Heart left ventricle (tissue), 16 donors: ENCODE measurements around the gene SSTR4. TPM values are rescaled to one million over a fixed set of nuclear protein-coding genes. Genes with fewer than 3 reads are reported as not detected.
A peak's percentile ranks its signal among the peaks of the same experiment; 100 is the strongest.

Experiments
- ATAC-seq, 4 donors: fragments of 200-7000 bp; cut with Tn5 transposase; one replicate each; pipeline ENCODE4 v1.9.1; 2020 to 2022; ENCODE audit warnings: moderate library complexity in 4 of 4, mild to moderate bottlenecking in 3 of 4, moderate number of reproducible peaks in 1 of 4
- DNase-seq, 5 donors: peaks; one replicate each; pipeline ENCODE4 v3.0.0-alpha.2; 2020
- H3K27ac ChIP-seq, 12 donors: fragments of 200-600 bp; sonication (generic) in 4 of 12; one replicate each; pipeline versions ENCODE4 v1.5.0 to v1.8.0; 2016 to 2022; ENCODE audit warnings: mild to moderate bottlenecking in 2 of 12
- H3K27me3 ChIP-seq, 9 donors: fragments of 200-600 bp; sonication (generic) in 2 of 9; one replicate each; pipeline versions ENCODE4 v1.5.1 to v1.8.0; 2016 to 2022; ENCODE audit warnings: mild to moderate bottlenecking in 3 of 9
- H3K36me3 ChIP-seq, 9 donors: fragments of 200-600 bp; sonication (generic) in 2 of 9; one replicate each; pipeline versions ENCODE4 v1.5.0 to v1.8.0; 2018 to 2022; ENCODE audit warnings: mild to moderate bottlenecking in 2 of 9
- H3K4me1 ChIP-seq, 12 donors: fragments of 200-600 bp; sonication (generic) in 4 of 12; one replicate each; pipeline versions ENCODE4 v1.5.0 to v1.8.0; 2016 to 2022; ENCODE audit warnings: mild to moderate bottlenecking in 3 of 12
- H3K4me3 ChIP-seq, 12 donors: fragments of 200-600 bp; sonication (generic) in 4 of 12; one replicate each; pipeline versions ENCODE4 v1.5.0 to v1.8.0; 2017 to 2022; ENCODE audit warnings: mild to moderate bottlenecking in 9 of 12, moderate library complexity in 4 of 12
- H3K9me3 ChIP-seq, 12 donors: fragments of 200-600 bp; sonication (generic) in 4 of 12; one replicate each; pipeline versions ENCODE4 v1.5.0 to v1.8.0; 2016 to 2022; ENCODE audit warnings: mild to moderate bottlenecking in 1 of 12
- CTCF ChIP-seq, 12 donors: fragments of 200-600 bp; sonication (generic) in 4 of 12; IDR thresholded peaks; one replicate each; pipeline versions ENCODE4 v1.5.0 to v1.8.0; 2018 to 2022; ENCODE audit warnings: antibody characterized with exemption in 12 of 12, mild to moderate bottlenecking in 5 of 12
- POLR2A ChIP-seq, 2 donors: fragments of 450-650 bp; IDR thresholded peaks; one replicate each; pipeline ENCODE4 v1.6.1; 2017; ENCODE audit warnings: antibody characterized with exemption in 2 of 2, mild to moderate bottlenecking in 2 of 2, moderate library complexity in 2 of 2
- WGBS, 4 donors: extraction: QIAGEN DNeasy Blood & Tissue Kit in 2 of 4; methylation state at CpG; one replicate each; pipeline versions ENCODE4 v1.1.5 to v1.1.7; 2013 to 2018; 5-methylcytosine and 5-hydroxymethylcytosine counted together
- intact Hi-C, 10 donors: fragments of 100-400 bp; cut with DNase I; formaldehyde crosslinking; loops; one replicate each; pipeline versions ENCODE4 v1.11.1 to v1.14.2; 2022
- polyA plus RNA-seq, 2 donors: library from polyadenylated mRNA; stranded (reverse); fragments of 200-250 nt; gene quantifications; one replicate each; pipeline ENCODE4 v1.2.3, GENCODE V29; 2013
- total RNA-seq, 9 donors: library from RNA; depleted of rRNA in 2 of 9; stranded (reverse); fragments of >200 nt in 2 of 9; fragmentation: NEBNext Ultra II Directional in 3 of 9; extraction: Animal tissue kit (Norgen Biotek cat#: 25700) in 3 of 9; gene quantifications; one replicate each; pipeline versions ENCODE4 v1.1.0 to v1.2.4, GENCODE V29; 2016 to 2023
- donor health status: ischemic (EF 13 %, LVEDD 7.1; RV severe dilation, severe dysfunction).
- donor health status: healthy with polysubstance abuse.
- donor health status: DM: no; HTN: yes; CAD: no.
- donor health status: DM: no; HTN: no; CAD: no.
- donor health status: ischemic (EF 25% LVEDD 6.9; RV normal size, moderate dysfunction).
- donor health status: ischemic (EF 25% LVEDD 5.7; RV mildly dilated, moderate dysfunction).
- donor health status: healthy.
- donor health status: DM: yes; HTN: yes; CAD: no.
- donor health status: ischemic (EF 35%, LVEDD 5.7; RV mildly dilated, moderate dysfunction).
- donor health status: nonischemic (EF 11% LVEDD 7.7; RV severe dilation, severe dysfunction).
- donor health status: DM: yes; HTN: yes; CAD: no.
- donor health status: PGD.
- donor health status: ischemic (EF 29% LVEDD 5.4; RV normal size, mild dysfunction).
- donor health status: nonischemic (EF 23%, LVEDD 6.1; RV moderate dilation, normal function).

The SSTR4 gene
- total and polyA plus RNA-seq, 11 donors: 0.28 TPM; not detected in 10

DNA sequence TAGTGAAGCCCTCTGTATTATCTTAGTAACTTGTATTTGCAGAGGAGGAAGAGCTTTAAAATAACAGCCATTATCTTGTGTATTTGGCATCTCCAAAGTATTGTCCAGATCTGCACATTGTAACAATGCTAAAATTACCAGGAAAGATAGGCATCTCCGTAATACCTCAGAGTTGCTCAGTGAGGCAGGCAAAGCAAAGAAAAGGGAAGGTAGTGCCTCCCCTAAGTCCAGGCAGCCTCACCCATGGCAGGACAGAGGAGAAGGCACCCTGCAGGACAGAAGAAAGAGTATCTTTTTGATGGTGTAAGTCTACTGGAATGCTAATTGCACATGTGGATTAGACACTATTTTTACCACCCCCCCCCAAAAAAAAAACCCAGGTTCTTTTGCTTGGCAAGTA lies 13.6 kb upstream of the SSTR4 start:
- no peak overlapping the region for H3K4me3 ChIP-seq
- H3K9me3 ChIP-seq: no peaks in the 10 kb centered on the region
- DNase-seq: no peak
- no peaks in the 10 kb centered on the region for H3K36me3 ChIP-seq
- no peaks in the 10 kb centered on the region for H3K27me3 ChIP-seq
- peak overlapping the region in 1 of 12 donors; percentile 40 for H3K27ac ChIP-seq
- peaks cover 0 to 11% (median 0%) of the 10 kb centered on the region in 12 donors for H3K4me1 ChIP-seq
- ATAC-seq: no peak
- 68 to 78% (median 69%) methylated on average over 1 of the region's 1 CpG for WGBS, 4 donors
- intact Hi-C loops: no loop called here
- TF ChIP-seq POLR2A (IDR thresholded peaks at IDR 0.05): no peak
- TF ChIP-seq CTCF (IDR thresholded peaks at IDR 0.05): peak in 1 of 12 donors; percentile 11

- intact Hi-C loops: no loop called here
- WGBS, 4 donors: 91 to 97% (median 94%) methylated on average over 5 of the region's 5 CpGs
- H3K36me3 ChIP-seq: no peaks in the 10 kb centered on the region
- DNase-seq: no peak
- no peak overlapping the region for H3K27ac ChIP-seq
- no peaks in the 10 kb centered on the region for H3K9me3 ChIP-seq
- peaks cover 0 to 11% (median 0%) of the 10 kb centered on the region in 12 donors for H3K4me1 ChIP-seq
- ATAC-seq: no peak
- no peaks in the 10 kb centered on the region for H3K27me3 ChIP-seq
- no peak for TF ChIP-seq CTCF (IDR thresholded peaks at IDR 0.05)
- no peak for TF ChIP-seq POLR2A (IDR thresholded peaks at IDR 0.05)
- H3K4me3 ChIP-seq: no peak overlapping the region
Measured at GRCh38 chr20:23021951-23022350, 13.2 kb upstream of the SSTR4 start.

DNA sequence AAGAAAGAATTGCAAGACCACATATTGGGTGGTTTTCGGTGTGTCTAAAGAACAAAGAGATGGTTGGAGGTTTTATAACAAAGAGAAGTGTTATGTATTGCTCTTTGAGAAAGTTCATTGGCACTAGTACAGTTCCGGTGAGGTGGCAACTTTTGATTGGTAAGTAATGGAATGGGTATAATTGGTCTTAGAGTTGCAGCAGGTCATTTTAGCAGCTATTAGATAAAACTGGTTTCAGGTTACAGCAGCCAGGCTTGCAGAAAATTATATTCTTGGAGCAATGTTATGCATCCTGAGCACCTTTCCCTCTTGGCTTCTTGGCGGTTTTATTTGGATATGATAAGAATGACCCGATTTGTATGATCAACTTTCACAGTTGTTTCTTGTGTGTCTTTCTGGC lies 12.3 kb upstream of the SSTR4 start:
- Histone ChIP-seq H3K4me1 (peaks cover 0 to 11% (median 0%) of the 10 kb centered on the region in 12 donors), H3K4me3 (no peak overlapping the region), H3K9me3 (no peaks in the 10 kb centered on the region), H3K27me3 (no peaks in the 10 kb centered on the region), H3K27ac (no peak overlapping the region), H3K36me3 (no peaks in the 10 kb centered on the region)
- TF ChIP-seq CTCF (IDR thresholded peaks at IDR 0.05) (no peak), POLR2A (IDR thresholded peaks at IDR 0.05) (no peak)
- intact Hi-C loops: no loop called here
- no peak for DNase-seq
- no peak for ATAC-seq
- WGBS, 4 donors: 77 to 86% (median 79%) methylated on average over 4 of the region's 4 CpGs

GRCh38 chr20:23023621-23024177 lies 11.4 kb upstream of the SSTR4 start:
- H3K4me1 ChIP-seq: peaks cover 0 to 15% (median 0%) of the 10 kb centered on the region in 12 donors
- TF ChIP-seq POLR2A (IDR thresholded peaks at IDR 0.05) (no peak), CTCF (IDR thresholded peaks at IDR 0.05) (no peak)
- H3K4me3 ChIP-seq: no peak overlapping the region
- H3K27me3 ChIP-seq: no peaks in the 10 kb centered on the region
- ATAC-seq: no peak
- no peaks in the 10 kb centered on the region for H3K36me3 ChIP-seq
- WGBS, 4 donors: 93 to 97% (median 96%) methylated on average over 10 of the region's 10 CpGs
- H3K27ac ChIP-seq: no peak overlapping the region
- H3K9me3 ChIP-seq: no peaks in the 10 kb centered on the region
- DNase-seq: no peak
- intact Hi-C loops: no loop called here
